GM21367 (cell line): ENCODE measurements around the gene ZSCAN30.

Source experiments
- ATAC-seq: cut with Tn5 transposase; IDR thresholded peaks from one replicate; pipeline ENCODE4 v1.9.1; 2021; ENCODE audit not compliant: unreplicated experiment

Gene ZSCAN30

DNA sequence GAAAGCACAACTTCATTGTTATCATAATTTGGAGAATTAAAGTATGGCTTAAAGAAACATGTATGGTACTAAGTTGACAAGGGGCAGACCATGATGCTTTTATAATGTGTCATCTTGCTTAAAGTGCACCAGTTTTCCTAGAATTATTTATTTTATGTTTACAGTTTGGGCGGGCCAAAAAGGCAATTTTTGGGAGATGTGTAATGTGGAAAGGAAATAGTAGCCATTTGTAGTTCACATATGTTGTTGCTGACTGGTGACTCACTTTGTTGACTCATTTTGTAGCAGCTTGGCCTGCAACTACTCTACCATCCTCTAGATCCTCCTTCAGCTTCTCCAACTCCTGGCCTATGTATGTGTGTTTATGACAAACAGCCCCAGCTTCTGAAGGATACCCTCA, 7.7 kb downstream of the ZSCAN30 start:
- no peak for ATAC-seq

DNA sequence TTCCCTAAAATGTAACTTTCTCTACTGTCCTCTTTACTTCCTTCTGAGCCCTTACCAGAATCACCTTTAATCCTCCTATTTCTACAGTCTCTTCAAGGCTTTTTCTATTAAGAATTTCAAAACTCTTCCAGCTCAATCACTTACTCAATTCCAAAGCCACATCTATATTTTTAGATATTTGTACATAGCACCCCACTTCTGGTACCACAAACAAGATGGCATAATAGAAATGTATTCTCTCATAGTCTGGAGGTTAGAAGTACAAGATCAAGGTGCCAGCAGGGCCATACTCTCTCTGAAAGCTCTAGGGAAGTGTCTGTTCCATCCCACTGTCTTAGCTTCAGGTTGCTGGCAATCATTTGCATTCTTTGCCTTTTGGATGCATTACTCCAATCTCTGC, 11.1 kb downstream of the ZSCAN30 start:
- no peak for ATAC-seq

DNA sequence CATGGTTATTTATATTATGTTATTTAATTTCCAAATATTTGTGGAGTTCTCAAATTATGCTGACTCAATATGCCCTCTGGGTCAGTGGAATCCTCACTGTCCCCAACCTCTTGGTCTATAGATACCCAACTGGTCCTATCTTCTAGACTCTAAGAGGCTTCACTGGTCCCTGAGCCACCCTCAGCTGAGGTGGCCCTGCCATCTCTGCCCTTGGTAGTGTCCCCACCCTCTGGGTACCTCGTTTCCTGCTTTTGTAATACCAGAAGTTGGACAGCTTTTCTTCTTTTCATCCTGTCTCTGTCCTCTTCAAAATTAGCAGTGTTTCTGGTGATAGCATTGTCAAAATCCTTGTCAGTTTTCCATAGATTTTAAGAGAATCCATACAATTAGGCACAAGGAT, 11.9 kb downstream of the ZSCAN30 start:
- no peak for ATAC-seq

DNA sequence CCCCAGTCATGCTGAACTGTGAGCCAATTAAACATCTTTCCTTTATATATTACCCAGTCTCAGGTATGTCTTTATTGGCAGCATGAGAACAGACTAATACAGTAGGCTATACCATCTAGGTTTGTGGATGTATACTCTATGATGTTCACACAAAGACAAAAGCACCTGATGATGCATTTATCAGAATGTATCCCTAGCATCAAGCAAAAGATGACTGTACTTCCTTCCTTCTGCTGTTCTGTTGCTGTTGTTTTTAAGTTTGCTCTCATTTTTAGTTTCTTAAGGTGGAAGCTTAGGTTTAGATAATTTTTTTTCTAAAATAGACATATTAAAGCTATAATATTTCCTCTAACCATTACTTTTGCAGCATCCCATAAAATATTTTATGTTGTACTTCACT, 12.4 kb downstream of the ZSCAN30 start:
- no peak for ATAC-seq

DNA sequence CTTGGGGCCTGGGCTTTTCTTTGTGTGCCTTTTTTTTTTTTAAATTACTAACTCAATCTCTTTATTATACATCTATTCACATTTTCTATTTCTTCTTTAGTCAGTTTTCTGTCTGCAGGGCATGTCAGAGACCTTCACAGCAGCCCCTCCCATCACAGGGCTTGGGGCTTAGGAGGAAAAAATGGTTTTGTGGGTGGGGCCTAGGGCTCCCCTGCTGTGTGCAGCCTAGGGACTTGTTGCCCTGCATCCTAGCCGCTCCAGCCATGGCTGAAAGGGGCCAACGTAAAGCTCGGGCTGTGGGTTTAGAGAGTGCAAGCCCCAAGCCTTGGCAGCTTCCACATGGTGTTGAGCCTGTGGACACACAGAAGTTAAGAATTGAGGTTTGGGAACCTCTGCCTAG, 13.8 kb downstream of the ZSCAN30 start:
- no peak for ATAC-seq

DNA sequence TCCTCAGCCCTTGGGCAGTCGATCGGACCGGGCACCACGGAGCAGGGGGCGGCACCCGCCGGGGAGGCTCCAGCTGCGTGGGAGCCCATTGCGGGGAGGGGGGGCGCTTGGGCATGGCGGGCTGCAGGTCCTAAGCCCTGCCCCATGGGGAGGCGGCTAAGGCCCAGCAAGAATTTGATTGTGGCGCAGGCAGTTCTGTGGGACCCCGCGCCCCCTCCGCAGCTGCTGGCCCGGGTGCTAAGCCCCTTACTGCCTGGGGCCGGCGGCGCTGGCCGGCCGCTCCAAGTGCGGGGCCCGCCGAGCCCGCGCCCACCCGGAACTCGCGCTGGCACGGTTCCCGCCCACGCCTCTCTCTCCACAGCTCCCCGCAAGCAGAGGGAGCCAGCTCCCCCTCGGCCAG, 18.4 kb downstream of the ZSCAN30 start:
- ATAC-seq = no peak

DNA sequence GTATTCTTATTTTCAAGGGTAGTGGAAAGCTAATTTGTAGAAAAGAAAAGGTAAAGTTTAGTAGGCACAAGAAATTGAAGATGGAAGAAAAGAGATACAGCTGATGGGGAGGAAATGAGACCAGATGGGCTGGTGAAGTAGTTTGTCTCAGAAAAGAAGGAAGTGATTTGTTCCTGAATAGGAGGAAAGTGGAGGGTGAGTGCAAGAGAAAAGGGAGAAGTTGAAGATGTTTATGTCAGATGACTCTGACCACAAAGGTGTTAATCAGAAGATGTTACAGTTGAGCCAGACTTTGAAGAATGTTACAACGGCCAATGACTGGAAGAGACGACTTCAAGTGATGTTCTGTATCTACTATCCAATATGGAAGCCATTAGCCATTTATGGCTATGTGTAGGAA, 21.2 kb downstream of the ZSCAN30 start:
- ATAC-seq = no peak

DNA sequence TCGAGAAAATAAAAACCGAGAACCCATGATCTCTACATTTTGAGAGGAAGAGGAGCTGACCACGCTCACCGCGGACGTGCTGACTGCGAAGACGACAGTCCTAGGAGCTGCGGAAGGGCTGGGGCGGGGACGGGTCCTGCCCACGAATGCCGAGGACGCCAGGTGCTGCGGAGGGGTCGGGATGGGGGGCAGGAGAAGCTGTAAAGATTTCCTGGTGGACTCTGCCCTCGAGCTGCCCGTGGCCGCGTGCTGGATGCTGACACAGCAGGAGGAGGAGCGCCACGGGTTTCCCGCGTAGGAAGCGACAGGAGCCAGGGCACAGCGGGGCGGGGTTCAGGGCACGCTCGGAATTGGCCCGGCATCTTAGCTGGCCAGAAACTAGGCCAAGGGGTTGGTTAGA, 22.2 kb downstream of the ZSCAN30 start:
- ATAC-seq = no peak

DNA sequence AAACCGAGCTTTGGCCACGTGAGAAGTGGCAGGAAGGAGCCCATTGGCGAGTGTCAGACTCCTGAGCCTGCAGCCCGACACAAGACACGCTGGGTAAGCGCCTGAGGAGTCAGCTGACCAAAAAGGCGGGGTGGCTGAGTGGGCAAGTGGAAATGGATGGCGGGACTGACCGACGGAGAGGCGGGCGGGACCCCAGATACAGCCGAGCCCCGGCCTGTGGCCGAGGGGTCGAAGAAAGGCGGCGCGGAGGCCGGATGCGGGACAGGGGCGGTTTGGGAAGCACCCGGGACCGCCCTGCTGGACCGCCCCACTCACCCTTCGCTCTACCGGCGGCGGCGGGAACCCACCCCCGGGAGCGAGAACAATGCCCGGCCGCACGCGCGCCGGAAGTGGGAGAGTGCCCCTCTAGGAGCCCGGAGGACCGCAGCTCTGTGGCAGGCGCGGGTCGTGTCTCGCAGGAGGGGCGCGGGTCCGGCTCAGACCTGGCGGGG, 22.8 kb downstream of the ZSCAN30 start:
- ATAC-seq = peak; percentile 44

DNA sequence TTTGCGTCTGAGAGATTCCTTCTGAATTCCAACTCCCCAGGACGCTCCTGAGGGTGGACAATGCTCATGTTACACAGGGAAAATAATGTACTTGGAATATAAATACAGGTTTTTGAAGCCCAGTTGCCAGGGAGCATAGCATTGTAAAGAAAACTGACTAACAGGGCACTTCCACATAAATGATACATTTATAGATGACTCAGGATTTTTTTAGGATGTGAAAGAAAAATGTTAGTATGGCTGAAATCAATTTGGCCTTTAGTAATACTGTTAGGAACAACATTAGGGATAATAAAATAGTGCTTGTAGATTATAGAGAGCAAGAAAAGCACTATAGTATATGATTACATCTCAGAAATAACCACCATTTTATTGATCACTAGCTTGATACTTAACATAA, 25.6 kb downstream of the ZSCAN30 start:
- ATAC-seq = no peak

DNA sequence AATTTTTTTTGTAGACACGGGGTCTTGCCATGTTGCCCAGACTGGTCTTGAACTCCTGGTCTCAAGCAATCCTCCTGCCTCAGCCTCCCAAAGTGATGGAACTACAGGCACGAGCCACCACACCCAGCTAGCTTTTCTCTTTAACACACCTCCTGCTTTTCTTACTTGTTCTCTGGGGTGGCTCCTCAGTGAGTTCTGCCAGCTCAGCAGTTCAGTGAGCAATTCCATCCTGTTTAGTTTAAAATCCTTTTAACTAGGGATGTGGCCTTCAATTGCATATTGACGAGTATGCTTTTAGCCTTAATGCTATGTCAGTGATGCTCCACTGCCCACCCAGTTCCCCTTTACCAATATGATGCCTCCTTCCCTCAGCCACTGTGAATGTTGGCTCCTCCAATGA, 33.1 kb downstream of the ZSCAN30 start:
- no peak for ATAC-seq

DNA sequence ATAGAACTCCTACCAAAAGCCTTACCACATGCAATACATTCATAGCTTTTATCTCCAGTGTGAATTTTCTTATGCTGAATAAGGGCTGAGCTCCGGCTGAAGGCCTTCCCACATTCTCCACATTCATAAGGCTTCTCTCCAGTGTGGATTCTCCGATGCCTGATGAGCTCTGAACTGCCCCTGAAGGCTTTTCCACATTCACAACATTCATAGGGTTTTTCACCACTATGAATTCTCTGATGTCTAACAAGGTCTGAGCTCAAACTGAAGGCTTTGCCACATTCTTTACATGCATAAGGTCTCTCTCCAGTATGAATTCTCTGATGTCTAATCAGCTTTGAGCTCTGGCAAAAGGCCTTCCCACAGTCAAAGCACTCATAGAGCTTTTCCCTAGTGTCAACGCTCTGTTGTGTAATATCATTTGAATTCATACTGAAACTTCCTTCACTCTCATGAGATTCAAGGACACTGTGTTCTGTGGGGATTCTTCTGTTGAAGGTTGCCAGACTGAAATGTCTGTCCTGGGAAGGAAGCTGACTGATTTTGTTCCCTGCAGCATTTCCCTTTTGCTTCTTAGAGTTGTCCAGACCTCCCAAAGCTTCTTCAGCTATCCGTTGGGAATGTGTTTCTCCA, 36.3 kb downstream of the ZSCAN30 start:
- no peak for ATAC-seq

DNA sequence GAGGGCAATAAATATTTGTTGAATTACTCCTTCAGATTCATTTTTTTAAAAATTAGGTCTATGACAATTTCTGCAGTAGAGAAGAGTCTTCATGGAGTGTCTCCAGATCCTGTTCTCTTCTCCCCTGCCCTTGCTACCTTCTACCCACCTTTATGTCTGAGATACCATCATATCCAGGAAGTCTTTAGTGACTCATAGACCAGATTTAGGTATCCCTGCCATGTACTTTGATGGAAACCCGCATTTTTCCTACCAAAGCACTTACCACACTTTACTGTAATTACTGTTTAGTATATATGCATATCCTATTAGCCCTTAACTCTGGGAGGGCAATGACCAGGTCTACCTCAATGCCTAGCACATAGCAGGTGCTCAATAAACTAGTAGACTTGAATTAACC, 37.6 kb downstream of the ZSCAN30 start:
- no peak for ATAC-seq

DNA sequence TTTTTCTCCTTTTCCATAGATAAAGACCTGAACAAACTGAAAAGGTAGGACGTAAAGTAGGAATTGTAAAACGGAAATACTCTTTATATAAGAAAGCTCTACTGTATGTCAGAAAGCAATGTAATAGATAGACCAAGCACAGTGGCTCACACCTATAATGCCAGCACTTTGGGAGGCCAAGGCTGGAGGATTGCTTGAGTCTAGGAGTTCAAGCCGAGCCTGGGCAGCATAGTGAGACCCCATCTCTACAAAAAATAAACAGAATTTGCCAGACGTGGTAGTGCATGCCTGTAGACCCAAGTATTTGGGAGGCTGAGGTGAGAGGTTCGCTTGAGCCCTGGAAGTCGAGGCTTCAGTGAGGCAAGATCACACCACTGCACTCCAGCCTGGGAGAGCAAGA, 41.6 kb downstream of the ZSCAN30 start:
- no peak for ATAC-seq

DNA sequence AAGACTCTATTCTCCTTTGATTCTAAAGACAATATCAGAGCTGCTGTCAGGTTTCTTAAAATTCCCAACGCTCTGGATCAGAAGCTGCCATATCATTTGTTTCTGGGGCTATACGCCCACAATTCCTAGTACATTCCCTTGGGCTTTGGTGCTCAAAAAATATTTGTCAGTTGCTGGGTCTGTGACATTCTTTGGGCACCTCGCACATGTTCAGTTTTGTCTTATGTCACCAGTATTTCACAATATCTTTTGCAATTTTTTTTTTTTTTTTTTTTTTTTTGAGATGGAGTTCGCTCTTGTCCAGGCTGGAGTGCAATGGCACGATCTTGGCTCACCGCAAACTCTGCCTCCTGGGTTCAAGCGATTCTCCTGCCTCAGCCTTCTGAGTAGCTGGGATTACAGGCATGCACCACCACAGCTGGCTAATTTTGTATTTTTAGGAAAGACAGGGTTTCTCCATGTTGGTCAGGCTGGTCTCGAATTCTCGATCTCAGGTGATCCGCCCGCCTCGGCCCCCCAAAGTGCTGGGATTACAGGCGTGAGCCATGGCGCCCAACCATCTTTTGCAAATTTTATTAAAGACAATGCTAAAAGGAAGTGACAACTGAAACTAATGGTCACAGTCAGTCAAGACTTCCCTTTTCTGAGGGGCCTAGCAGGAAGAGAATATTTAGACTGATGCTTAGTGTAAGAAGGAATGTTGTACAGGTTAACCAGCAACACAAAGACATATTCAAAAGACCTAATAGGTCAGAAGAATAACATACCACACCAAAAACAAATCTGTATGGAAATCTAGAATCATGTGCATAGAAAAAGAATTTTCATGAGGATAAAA, 42.4 kb downstream of the ZSCAN30 start:
- ATAC-seq = no peak

DNA sequence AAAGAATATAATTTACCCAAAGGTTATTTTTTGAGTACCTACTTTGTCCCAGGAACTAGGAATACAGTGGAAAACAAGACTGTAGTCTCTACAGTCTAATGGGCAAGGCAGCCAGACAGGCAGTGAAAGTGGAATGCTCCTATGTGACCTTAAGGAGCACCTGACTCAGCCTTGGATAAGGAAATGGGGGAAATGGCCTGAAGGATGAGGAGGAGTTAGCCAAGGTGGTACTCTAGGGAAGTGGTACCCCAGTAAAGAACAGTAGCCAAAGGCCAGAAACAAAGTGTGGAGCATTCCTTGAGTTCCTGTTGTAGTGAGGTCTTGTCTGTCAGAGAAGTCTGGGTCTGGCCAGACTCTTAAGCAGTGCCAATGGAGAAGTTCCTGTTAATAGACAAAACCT, 43.2 kb downstream of the ZSCAN30 start:
- ATAC-seq = no peak

DNA sequence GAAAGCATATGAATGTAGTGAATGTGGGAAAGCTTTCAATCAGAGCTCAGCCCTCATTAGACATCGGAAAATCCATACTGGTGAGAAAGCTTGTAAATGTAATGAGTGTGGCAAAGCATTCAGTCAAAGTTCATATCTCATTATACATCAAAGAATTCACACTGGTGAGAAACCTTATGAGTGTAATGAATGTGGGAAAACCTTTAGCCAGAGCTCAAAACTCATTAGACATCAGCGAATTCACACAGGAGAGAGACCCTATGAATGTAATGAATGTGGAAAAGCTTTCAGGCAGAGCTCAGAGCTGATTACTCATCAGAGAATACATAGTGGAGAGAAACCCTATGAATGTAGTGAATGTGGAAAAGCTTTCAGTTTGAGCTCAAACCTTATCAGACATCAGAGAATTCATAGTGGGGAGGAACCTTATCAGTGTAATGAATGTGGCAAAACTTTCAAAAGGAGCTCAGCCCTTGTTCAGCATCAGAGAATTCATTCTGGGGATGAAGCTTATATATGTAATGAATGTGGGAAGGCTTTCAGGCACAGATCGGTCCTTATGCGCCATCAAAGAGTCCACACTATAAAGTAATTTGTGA, 44.2 kb downstream of the ZSCAN30 start:
- ATAC-seq = no peak

DNA sequence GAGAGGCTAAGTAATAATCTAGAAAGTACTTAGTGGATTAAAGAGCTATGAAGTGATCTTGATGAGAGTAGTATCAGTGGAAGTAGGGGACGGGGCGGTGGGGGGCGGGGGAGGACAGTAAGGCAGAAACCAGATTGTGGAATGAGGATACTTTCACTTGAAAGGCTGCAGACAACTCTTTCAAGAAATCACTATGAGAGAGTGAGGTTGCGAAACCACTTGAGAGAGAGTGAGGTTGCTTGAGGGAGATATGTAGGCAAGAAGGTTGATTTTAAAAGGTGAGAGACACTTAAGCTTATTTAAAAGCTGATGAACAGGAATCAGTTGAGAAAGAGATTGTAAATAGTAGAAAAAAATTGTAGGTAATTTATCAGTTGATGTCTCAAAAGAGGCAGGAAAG, 45.4 kb downstream of the ZSCAN30 start:
- no peak for ATAC-seq

DNA sequence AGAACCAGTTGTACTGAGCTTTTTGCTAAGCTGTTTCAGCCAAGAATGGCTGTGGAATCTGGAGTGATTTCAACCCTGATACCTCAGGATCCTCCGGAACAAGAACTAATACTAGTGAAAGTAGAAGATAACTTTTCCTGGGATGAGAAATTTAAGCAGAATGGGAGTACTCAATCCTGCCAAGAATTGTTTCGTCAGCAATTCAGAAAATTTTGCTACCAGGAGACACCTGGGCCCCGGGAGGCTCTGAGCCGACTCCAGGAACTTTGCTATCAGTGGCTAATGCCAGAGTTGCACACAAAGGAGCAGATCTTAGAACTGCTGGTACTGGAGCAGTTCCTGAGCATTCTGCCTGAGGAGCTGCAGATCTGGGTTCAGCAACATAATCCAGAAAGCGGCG, 47.6 kb downstream of the ZSCAN30 start:
- no peak for ATAC-seq

DNA sequence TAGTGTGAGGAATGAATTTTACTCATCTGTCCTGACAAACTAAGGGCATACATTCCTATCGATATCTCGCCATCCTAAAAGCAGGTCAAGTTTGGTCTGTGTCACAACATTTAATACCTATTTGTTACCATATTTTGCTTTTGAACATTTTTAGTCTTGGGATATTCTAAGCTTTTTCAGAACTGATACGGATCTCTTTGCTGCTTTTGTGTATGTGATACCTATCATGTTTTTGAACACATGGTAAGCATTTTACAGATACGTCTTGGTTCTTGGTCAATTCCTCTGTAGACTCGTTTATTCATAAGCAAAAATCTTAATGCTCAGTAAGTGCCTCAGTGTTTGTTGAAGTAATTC, 48.6 kb downstream of the ZSCAN30 start:
- ATAC-seq = no peak

DNA sequence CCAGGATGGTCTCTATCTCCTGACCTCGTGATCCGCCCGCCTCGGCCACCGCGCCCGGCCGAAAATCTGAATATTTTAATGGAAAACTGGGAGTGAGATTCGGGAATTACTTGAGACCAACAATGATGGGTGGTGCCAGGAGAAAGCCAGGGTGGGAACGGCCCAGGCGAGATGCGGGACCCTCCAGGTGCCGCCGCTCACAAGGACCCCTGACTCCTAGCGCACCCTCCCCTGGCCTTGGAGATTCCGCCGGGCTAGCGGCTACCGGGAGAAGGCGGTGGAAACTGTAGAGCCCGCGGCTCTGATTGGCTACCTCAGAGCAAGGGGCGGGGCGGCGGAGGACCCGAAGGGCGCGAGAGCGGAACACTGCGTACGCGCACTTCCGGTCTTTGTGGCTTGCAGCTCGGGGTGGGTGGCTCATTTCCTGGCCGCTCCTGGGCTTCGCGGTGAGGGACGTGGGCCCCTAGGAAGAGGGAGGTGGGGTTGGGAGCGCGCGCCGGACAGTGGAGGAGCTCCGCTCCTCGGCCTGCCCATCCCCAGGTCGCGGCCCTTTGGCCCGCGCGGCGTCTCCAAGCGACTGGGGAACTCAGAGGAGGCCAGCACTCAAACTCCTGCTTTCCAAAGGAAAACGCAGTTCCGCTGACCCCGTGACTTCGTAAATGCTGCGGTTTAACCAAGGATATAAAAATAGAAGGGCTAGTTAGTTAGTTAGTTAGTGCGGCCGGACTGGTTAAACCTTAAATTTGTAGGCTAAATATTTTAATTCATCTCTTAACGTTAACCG, 49.2 kb downstream of the ZSCAN30 start, which contains the start of gene ZNF397:
Gene ZNF397, plus strand, starts transcription at position 371 of the 784 bp plus-strand sequence. CDS start 1,437 bp downstream, outside the sequence.
- ATAC-seq = peak; percentile 98
